GM04503 (cell line): ENCODE results near the gene INSC.

Experiments used
- DNase-seq: peaks from one replicate; pipeline ENCODE4 v3.0.0-alpha.2; 2012; ENCODE audit warnings: low read depth

INSC gene

DNA sequence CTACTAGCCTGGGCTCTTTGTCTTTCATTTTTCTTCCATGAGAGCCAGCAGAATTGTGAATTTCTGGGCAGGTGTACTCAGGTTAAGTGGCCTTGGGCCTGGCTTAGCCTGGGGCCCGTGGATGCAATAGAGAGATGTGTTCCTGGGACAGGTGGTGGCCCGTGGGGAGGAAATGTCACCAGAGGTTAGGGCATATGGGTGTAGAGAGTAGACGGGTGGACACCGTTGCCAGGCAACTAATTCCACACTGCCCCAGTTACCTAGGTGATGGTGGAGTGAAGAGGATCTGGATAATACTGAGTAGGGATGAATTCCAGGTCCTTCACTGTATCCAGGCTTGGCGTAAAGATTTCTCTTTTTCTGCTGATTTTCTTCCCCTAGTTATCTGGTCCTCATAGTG, 175.0 kb downstream of the INSC start:
- no peak for DNase-seq

DNA sequence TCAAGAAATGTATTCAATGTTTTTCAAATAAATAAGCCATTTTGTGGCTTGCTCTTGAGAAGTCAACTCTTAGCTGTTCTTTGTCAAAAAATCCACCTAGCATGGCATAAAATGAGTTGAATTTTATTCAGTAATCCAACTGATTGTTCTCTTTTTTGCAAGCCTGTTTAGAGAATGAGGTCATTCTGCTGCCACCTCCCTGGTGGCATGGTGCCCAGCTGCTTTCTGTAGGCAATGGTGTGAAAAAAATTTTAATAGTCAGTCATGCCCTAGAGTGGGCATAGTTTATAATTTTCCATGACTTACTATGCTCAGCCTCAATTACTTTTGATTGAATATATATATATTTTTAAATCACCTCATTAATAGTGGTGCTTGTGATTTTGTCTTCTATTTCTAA, 177.2 kb downstream of the INSC start:
- DNase-seq: no peak

DNA sequence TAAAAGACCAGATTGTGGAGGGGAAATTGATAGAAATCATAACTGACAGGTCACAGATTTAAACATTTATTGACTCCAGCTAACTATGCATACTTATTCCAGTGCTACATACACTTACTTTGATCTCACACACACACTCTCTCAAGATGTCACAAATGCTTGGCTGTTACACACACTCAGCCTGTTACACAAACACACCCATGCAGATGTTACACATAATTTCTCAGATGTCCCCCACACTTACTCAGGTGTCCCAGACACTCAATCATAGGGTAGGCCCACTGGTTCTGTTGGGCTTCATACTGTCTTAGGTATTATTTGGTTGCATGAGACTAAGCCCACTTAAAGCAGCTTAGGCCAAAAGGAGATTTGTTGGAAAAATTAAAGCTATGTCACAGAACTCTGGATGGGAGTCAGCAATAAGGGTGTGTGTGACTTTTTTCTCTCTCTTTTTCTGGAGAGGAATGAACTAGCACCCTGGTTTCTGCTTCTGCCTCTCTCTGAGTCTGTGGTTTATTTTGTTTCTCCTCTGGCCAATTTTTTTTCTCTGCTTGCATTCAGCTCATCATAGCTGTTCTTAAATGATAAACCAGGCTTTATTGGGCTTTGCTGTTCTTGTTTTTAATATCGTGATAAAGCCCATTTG, 179.4 kb downstream of the INSC start:
- no peak for DNase-seq

DNA sequence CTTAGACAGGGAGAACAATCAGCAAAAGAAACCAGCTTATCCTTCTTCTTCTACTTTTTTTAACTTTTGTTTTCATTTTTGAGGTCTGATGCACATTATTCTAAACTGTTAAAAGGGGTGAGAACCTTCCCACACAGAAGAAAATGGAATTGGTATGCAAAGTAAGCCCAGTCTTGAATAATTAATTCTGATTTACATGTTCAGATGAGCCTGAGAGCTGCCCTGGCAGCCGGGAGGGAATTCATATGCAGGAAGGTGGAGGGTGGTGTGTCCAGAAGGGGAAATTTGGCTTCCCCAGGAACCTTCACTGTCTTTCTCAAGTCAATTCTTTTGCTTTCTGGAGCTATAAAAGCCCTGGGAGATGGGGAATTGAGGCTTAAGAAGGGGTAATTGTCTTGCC, 181.0 kb downstream of the INSC start:
- no peak for DNase-seq
